ENCODE results near the gene ZP2. TPM values are rescaled to one million over a fixed set of nuclear protein-coding genes. Genes with fewer than 3 reads are reported as not detected.

The ZP2 gene
- total RNA-seq, 1 experiment from 2014 or later = not detected

DNA sequence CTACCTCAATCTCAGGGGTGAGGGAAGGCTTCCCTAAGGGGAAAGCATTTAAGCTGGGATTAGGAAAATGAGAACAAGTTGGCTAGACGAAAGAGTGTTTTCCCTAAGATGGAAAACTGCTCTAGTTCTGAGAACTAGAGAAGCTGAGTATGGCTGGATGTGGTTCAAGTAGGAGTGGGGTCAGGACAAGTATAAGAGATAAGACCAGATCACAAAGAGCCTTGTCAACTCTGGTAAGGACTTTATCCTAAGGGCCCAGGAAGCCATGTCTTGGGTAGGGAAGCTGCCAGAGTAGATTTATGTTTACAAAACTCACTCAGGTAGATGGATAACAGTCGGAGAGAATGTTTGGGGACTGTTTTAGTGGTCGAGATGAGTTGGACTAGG lies 23.8 kb upstream of the ZP2 start:
- no peaks in the 10 kb centered on the region for H3K79me2 ChIP-seq (ENCODE audit: low read depth)
- ChIA-PET CTCF (no interaction called here), POLR2A (ENCODE audit: unreplicated experiment) (no interaction called here)
- no TSS peak for BruUV-seq (replicated peaks)
- TF ChIP-seq, protein P1, sequence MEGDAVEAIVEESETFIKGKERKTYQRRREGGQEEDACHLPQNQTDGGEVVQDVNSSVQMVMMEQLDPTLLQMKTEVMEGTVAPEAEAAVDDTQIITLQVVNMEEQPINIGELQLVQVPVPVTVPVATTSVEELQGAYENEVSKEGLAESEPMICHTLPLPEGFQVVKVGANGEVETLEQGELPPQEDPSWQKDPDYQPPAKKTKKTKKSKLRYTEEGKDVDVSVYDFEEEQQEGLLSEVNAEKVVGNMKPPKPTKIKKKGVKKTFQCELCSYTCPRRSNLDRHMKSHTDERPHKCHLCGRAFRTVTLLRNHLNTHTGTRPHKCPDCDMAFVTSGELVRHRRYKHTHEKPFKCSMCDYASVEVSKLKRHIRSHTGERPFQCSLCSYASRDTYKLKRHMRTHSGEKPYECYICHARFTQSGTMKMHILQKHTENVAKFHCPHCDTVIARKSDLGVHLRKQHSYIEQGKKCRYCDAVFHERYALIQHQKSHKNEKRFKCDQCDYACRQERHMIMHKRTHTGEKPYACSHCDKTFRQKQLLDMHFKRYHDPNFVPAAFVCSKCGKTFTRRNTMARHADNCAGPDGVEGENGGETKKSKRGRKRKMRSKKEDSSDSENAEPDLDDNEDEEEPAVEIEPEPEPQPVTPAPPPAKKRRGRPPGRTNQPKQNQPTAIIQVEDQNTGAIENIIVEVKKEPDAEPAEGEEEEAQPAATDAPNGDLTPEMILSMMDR (conservative IDR thresholded peaks at IDR 0.05) = no peak
- no peak for TF ChIP-seq EZH2 (IDR thresholded peaks at IDR 0.05; ENCODE audit: low read depth)
- no peak overlapping the region for H3K4me3 ChIP-seq
- peaks cover 87% of the 10 kb centered on the region for H3K27me3 ChIP-seq (ENCODE audit: insufficient read depth, low read depth)
- H3K36me3 ChIP-seq (ENCODE audit: low read depth) = no peaks in the 10 kb centered on the region
- H3K4me2 ChIP-seq = no peak overlapping the region
- intact Hi-C loops (cut with micrococcal nuclease; ENCODE audit: unreplicated experiment) = no loop called here
- H3K27ac ChIP-seq = no peak overlapping the region
- no peaks in the 10 kb centered on the region for H3K4me1 ChIP-seq (replicated peaks; ENCODE audit: insufficient read depth)
- no peaks in the 10 kb centered on the region for H3K9me3 ChIP-seq (ENCODE audit: insufficient read depth, low read depth)
- no peak for DNase-seq
- no peaks in the 10 kb centered on the region; the same call in 1 of the 2 replicates for H4K20me1 ChIP-seq (ENCODE audit: insufficient read depth)
- no peaks in the 10 kb centered on the region for H3K9me2 ChIP-seq (ENCODE audit: insufficient read depth)
- no peaks in the 10 kb centered on the region for H3F3A ChIP-seq (ENCODE audit: insufficient read depth, low read depth)
- H2AFZ ChIP-seq = no peak overlapping the region

DNA sequence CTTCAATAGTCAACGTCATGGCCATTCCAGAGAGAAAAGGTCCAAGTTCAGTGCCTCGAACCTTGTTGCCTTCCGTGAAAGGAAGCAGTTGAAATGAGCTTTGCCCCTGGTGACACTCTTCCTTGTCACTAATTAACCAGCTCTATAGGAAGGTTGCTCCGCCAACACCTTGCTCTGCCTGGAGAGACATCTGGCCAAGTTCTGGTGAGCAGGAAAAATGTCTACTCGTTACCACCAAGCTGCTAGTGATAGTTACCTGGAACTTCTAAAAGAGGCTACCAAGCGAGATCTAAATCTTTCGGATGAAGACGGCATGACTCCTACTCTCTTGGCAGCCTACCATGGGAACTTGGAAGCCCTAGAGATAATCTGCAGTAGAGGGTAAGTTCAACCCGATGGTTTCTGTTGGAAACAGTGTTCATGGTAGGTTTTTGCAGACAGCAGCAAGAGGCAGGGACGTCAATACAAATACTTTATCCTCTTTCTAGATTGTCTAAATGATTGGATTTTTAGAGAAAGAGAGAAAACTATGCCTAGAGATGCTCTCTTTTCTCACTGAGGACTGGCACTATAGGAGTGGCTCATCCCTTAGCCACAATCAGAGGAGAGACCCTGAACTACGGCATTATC lies 22.3 kb upstream of the ZP2 start, which contains the start of gene ANKS4B:
Gene ANKS4B, plus strand, starts transcription at position 179 of the 630 bp plus-strand sequence. Its CDS starts 39 bp downstream, at position 218.
- DNase-seq = no peak
- Histone ChIP-seq H3K9me3 (ENCODE audit: insufficient read depth, low read depth) (no peaks in the 10 kb centered on the region), H3K4me2 (no peak within 1 kb of the TSS), H3K27me3 (ENCODE audit: insufficient read depth, low read depth) (peaks cover 91% of the 10 kb centered on the region), H3K4me1 (replicated peaks; ENCODE audit: insufficient read depth) (no peaks in the 10 kb centered on the region), H3K27ac (no peak within 1 kb of the TSS), H3K4me3 (no peak within 1 kb of the TSS), H3K36me3 (ENCODE audit: low read depth) (no peaks in the 10 kb centered on the region), H2AFZ (no peak within 1 kb of the TSS), H3F3A (ENCODE audit: insufficient read depth, low read depth) (no peaks in the 10 kb centered on the region), H3K9me2 (ENCODE audit: insufficient read depth) (no peaks in the 10 kb centered on the region), H3K79me2 (ENCODE audit: low read depth) (no peaks in the 10 kb centered on the region), H4K20me1 (ENCODE audit: insufficient read depth) (no peaks in the 10 kb centered on the region; the same call in 1 of the 2 replicates)
- no TSS peak for BruUV-seq (replicated peaks)
- POLR2A ChIA-PET (ENCODE audit: unreplicated experiment) = no interaction called here
- CTCF ChIA-PET = interaction anchor here (1.3 kb wide), 1 partner anchor 67 kb away, joined by 3 read pairs; no protein-coding TSS in a partner anchor
- TF ChIP-seq, protein P1 (conservative IDR thresholded peaks at IDR 0.05) = no peak
- no peak for TF ChIP-seq EZH2 (IDR thresholded peaks at IDR 0.05; ENCODE audit: low read depth)
- intact Hi-C loops (cut with micrococcal nuclease; ENCODE audit: unreplicated experiment) = no loop called here

DNA sequence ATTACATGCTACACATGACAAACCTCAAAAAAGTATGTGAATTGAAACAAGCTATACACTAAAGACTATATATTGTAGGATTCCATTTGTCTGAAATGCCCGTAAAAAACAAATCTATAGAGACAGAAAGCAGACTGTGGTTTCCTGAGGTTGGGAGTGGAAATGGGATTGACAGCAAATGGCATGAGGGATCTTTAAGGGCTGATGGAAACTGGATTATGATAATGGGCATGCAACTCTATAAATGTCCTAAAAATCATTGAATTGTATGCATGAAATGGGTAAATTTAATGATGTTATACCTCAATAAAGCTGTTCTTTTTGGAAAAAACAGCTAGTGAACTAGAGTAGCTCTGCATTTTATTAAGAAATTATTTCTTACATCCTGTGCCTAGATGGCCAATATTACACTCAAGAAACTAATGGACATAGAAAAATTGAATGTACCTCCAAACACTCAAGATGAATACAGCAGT lies 21.7 kb upstream of the ZP2 start:
- no peak overlapping the region for H3K27ac ChIP-seq
- H3K36me3 ChIP-seq (ENCODE audit: low read depth) = no peaks in the 10 kb centered on the region
- H3K9me2 ChIP-seq (ENCODE audit: insufficient read depth) = no peaks in the 10 kb centered on the region
- BruUV-seq (replicated peaks) = no TSS peak
- no peaks in the 10 kb centered on the region; the same call in 1 of the 2 replicates for H4K20me1 ChIP-seq (ENCODE audit: insufficient read depth)
- H3K4me3 ChIP-seq = no peak overlapping the region
- H3K4me1 ChIP-seq (replicated peaks; ENCODE audit: insufficient read depth) = no peaks in the 10 kb centered on the region
- no peaks in the 10 kb centered on the region for H3K79me2 ChIP-seq (ENCODE audit: low read depth)
- ChIA-PET CTCF (interaction anchor here (0.7 to 1.3 kb wide), 2 partner anchors 67 to 838 kb away, joined by 3 read pairs; no protein-coding TSS in a partner anchor), POLR2A (ENCODE audit: unreplicated experiment) (no interaction called here)
- H2AFZ ChIP-seq = no peak overlapping the region
- no peaks in the 10 kb centered on the region for H3K9me3 ChIP-seq (ENCODE audit: insufficient read depth, low read depth)
- H3K4me2 ChIP-seq = no peak overlapping the region
- no peak for TF ChIP-seq EZH2 (IDR thresholded peaks at IDR 0.05; ENCODE audit: low read depth)
- TF ChIP-seq, protein P1 (conservative IDR thresholded peaks at IDR 0.05) = no peak
- no peak for DNase-seq
- H3F3A ChIP-seq (ENCODE audit: insufficient read depth, low read depth) = no peaks in the 10 kb centered on the region
- H3K27me3 ChIP-seq (ENCODE audit: insufficient read depth, low read depth) = peaks cover 95% of the 10 kb centered on the region
- intact Hi-C loops (cut with micrococcal nuclease; ENCODE audit: unreplicated experiment) = no loop called here
